A673 (cell line): ENCODE data around the gene LCORL. TPM values are rescaled to one million over a fixed set of nuclear protein-coding genes. Genes with fewer than 3 reads are reported as not detected.
A peak's percentile ranks its signal among the peaks of the same experiment; 100 is the strongest.

Experiments
- BruUV-seq: library from RNA; stranded (reverse); fragments of 400-500 nt; replicated peaks from 2 replicates; lab custom pipeline; 2021; lab: Mats Ljungman, UMichigan
- CTCF ChIA-PET: fragments of 300-600 bp; sonication (Branson Sonifier 250); formaldehyde crosslinking; loops from one replicate; lab custom pipeline; 2022; ENCODE audit warnings: antibody characterized with exemption; lab: Charles Lee
- POLR2A ChIA-PET: fragments of 300-600 bp; sonication (Branson Sonifier 250); formaldehyde crosslinking; loops from one replicate; lab custom pipeline; 2022; ENCODE audit warnings: antibody characterized with exemption; ENCODE audit not compliant: low non-redundant PET; lab: Charles Lee
- DNase-seq: peaks from one replicate; pipeline ENCODE4 v3.0.0-alpha.2; 2015; ENCODE audit warnings: low spot score
- H3K27ac ChIP-seq: fragments of 200-600 bp; sonication (generic); 2 replicates; pipeline ENCODE4 v1.5.1; 2016; ENCODE audit warnings: mixed run types, low read depth, mild to moderate bottlenecking, mixed read lengths, antibody characterized with exemption, low read length; ENCODE audit not compliant: poor library complexity, severe bottlenecking
- H3K27me3 ChIP-seq: fragments of 200-600 bp; sonication (generic); replicated peaks from 2 replicates; pipeline ENCODE4 v1.6.1; 2017; ENCODE audit warnings: mixed run types, low read depth, mild to moderate bottlenecking, mixed read lengths, antibody characterized with exemption, low read length; ENCODE audit not compliant: insufficient read depth, poor library complexity
- H3K36me3 ChIP-seq: fragments of 200-600 bp; sonication (generic); 2 replicates; pipeline ENCODE4 v1.6.1; 2016; ENCODE audit warnings: mixed run types, mild to moderate bottlenecking, mixed read lengths, antibody characterized with exemption, low read length; ENCODE audit not compliant: insufficient read depth, poor library complexity, severe bottlenecking
- H3K4me1 ChIP-seq: fragments of 200-600 bp; sonication (generic); 2 replicates; pipeline ENCODE4 v1.6.1; 2017; ENCODE audit warnings: mixed run types, mild to moderate bottlenecking, mixed read lengths, antibody characterized with exemption, low read length; ENCODE audit not compliant: insufficient read depth, poor library complexity, severe bottlenecking
- H3K4me3 ChIP-seq: fragments of 200-600 bp; sonication (generic); 2 replicates; pipeline ENCODE4 v1.5.1; 2016; ENCODE audit warnings: low read depth, mixed run types, mild to moderate bottlenecking, mixed read lengths, low read length; ENCODE audit not compliant: poor library complexity, severe bottlenecking
- H3K9me3 ChIP-seq: fragments of 200-600 bp; sonication (generic); 2 replicates; pipeline ENCODE4 v1.6.1; 2016; ENCODE audit warnings: mixed run types, low read depth, mild to moderate bottlenecking, mixed read lengths, antibody characterized with exemption, low read length; ENCODE audit not compliant: poor library complexity, severe bottlenecking
- EZH2 ChIP-seq: fragments of 200-600 bp; sonication (generic); IDR thresholded peaks from 2 replicates; pipeline ENCODE4 v1.6.1; 2017; ENCODE audit warnings: borderline replicate concordance, low read depth, mild to moderate bottlenecking, mixed read lengths, antibody characterized with exemption, low read length; ENCODE audit not compliant: poor library complexity, severe bottlenecking
- intact Hi-C: fragments of 100-400 bp; cut with micrococcal nuclease; formaldehyde crosslinking; loops from one replicate; pipeline ENCODE4 v1.10.0; 2022; ENCODE audit not compliant: unreplicated experiment
- total RNA-seq: library from RNA; stranded (reverse); gene quantifications from 2 replicates; pipeline ENCODE4 v1.2.3, GENCODE V29; 2021
- TF ChIP-seq, protein P1 (sequence below): fragments of 300-800, 200-600 bp; sonication (generic); conservative IDR thresholded peaks from 2 replicates; pipeline ENCODE4 v1.5.1; 2017; ENCODE audit warnings: low read depth, mild to moderate bottlenecking, antibody characterized with exemption, low read length, moderate library complexity, mixed read lengths

LCORL gene
- total RNA-seq, 1 experiment from 2014 or later: 29.7 TPM

DNA sequence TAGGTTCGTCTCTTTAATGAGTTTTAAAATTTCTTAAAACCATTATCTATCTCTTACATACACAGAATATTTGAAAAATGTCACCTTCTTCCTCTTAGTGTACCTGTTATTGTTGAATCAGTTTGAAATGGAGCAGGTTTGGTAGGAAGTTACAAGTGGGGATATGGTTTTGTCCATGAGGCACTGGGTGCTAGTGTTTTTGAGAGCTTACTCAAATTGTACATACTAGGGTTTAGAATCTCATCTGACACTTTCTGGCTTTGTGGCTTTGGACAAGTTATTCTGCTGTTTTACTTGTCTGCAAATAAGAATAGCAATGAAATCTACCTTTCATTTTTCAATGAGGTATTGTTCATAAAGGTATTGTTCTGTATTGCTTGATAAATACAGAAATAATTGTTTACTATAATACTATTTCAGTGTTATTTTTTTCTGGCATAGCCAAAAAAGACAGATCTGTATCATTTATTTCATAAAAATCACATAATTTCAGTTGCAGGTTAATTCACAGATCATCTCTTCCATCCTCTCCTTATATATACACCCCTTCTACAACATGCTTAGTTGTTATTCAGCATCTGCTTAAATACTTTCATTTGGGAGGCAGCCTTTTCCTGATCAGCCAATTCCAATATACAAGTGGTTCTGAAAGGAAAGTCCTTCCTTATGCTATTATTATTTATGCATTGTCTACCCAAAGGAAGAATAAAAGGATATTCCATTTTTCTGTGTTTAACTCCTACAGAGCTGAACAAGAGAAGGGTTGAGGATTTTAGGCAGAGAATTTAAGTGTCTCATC lies 197.5 kb downstream of the LCORL start:
- POLR2A ChIA-PET: no interaction called here
- no peak for DNase-seq
- Histone ChIP-seq H3K4me3 (no peak overlapping the region), H3K27me3 (no peaks in the 10 kb centered on the region), H3K36me3 (peaks cover 97% of the 10 kb centered on the region), H3K4me1 (no peaks in the 10 kb centered on the region), H3K27ac (no peak overlapping the region), H3K9me3 (no peaks in the 10 kb centered on the region)
- intact Hi-C loops: no loop called here
- no peak for TF ChIP-seq EZH2
- TF ChIP-seq, protein P1, sequence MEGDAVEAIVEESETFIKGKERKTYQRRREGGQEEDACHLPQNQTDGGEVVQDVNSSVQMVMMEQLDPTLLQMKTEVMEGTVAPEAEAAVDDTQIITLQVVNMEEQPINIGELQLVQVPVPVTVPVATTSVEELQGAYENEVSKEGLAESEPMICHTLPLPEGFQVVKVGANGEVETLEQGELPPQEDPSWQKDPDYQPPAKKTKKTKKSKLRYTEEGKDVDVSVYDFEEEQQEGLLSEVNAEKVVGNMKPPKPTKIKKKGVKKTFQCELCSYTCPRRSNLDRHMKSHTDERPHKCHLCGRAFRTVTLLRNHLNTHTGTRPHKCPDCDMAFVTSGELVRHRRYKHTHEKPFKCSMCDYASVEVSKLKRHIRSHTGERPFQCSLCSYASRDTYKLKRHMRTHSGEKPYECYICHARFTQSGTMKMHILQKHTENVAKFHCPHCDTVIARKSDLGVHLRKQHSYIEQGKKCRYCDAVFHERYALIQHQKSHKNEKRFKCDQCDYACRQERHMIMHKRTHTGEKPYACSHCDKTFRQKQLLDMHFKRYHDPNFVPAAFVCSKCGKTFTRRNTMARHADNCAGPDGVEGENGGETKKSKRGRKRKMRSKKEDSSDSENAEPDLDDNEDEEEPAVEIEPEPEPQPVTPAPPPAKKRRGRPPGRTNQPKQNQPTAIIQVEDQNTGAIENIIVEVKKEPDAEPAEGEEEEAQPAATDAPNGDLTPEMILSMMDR: no peak
- no TSS peak for BruUV-seq
- CTCF ChIA-PET: no interaction called here

DNA sequence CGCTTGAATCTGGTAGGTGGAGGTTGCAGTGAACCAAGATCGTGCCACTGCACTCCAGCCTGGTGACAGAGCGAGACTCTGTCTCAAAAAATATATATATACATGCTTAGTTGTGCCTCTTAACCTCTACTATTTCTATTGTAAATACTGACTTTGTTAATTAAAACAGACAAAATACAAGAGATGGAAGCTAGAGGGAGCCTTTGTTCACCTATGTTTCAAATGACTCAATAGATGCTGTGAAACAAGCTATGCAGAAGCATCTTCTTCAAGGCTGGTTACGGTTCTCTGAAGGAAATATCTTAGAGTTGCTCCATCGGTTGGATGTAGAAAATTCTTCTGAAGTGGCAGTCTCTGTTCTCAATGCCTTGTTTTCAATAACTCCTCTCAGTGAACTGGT lies 204.5 kb downstream of the LCORL start:
- TF ChIP-seq, protein P1: peak; percentile 60
- no peak for TF ChIP-seq EZH2
- Histone ChIP-seq H3K9me3 (no peaks in the 10 kb centered on the region), H3K27ac (no peak overlapping the region), H3K36me3 (peaks cover 89% of the 10 kb centered on the region), H3K27me3 (no peaks in the 10 kb centered on the region), H3K4me3 (no peak overlapping the region), H3K4me1 (peaks cover 16% of the 10 kb centered on the region)
- POLR2A ChIA-PET: no interaction called here
- peak; percentile 65 for DNase-seq
- intact Hi-C loops: loop anchor here (5.0 kb wide), 1 partner anchor 775 kb away; no protein-coding TSS in a partner anchor
- no TSS peak for BruUV-seq
- CTCF ChIA-PET: interaction anchor here (0.9 kb wide), 1 partner anchor 11 kb away, joined by 28 read pairs; no protein-coding TSS in a partner anchor

DNA sequence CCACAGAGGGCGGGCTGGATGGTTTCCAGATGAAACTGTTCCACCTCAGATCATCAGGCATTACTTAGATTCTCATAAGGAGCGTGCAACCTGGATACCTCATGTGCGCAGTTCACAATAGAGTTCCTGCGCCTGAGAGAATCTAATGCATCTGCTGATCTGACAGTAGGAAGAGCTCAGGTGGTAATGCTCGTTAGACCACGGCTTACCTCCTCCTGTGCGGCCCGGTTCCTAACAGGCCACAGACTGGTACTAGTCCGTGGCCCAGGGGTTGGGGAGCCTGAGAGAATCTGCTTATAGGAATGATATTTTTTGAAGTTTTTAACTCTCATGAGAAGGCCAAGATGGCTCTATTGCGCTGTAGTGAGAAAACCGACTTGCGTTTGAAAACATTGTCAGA lies 205.4 kb downstream of the LCORL start:
- POLR2A ChIA-PET: no interaction called here
- H3K27me3 ChIP-seq: no peaks in the 10 kb centered on the region
- H3K4me3 ChIP-seq: no peak overlapping the region
- H3K27ac ChIP-seq: no peak overlapping the region
- no peak for TF ChIP-seq EZH2
- TF ChIP-seq, protein P1: no peak
- H3K4me1 ChIP-seq: peaks cover 16% of the 10 kb centered on the region
- H3K36me3 ChIP-seq: peaks cover 81% of the 10 kb centered on the region
- DNase-seq: no peak
- intact Hi-C loops: loop anchor here (5.0 kb wide), 1 partner anchor 776 kb away; no protein-coding TSS in a partner anchor
- BruUV-seq: no TSS peak
- H3K9me3 ChIP-seq: no peaks in the 10 kb centered on the region
- CTCF ChIA-PET: no interaction called here
